A673 (cell line): ENCODE data around the gene PPIAL4G.
"Not testable (repeated sequence)": the region's sequence is repeated elsewhere in the genome, so short reads cannot be mapped to it uniquely, and the experiment has no call there.

Experiments
- CTCF ChIP-seq: fragments of 300-800, 200-600 bp; sonication (generic); conservative IDR thresholded peaks from 2 replicates; pipeline ENCODE4 v1.5.1; 2017; ENCODE audit warnings: low read depth, mild to moderate bottlenecking, antibody characterized with exemption, low read length, moderate library complexity, mixed read lengths
- EZH2 ChIP-seq: fragments of 200-600 bp; sonication (generic); IDR thresholded peaks from 2 replicates; pipeline ENCODE4 v1.6.1; 2017; ENCODE audit warnings: borderline replicate concordance, low read depth, mild to moderate bottlenecking, mixed read lengths, antibody characterized with exemption, low read length; ENCODE audit not compliant: poor library complexity, severe bottlenecking

DNA sequence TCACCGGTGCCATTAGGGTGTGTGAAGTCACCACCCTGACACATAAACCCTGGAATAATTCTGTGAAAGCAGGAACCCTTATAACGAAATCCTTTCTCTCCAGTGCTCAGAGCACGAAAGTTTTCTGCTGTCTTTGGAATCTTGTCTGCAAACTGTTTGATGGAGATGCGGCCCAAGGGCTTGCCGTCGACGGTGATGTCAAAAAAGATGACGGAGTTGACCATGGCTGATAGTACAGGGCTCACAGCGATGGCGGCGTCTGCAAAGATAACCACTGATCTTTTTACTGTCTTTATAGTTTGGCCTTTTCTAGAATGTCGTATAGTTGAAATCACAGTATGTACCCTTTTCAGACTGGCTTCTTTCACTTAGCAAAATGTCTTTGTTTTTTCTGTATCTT is at the start of gene PPIAL4G:
- not testable (repeated sequence) for TF ChIP-seq CTCF, EZH2
